ENCODE results near the gene WASF1. TPM values are rescaled to one million over a fixed set of nuclear protein-coding genes. Genes with fewer than 3 reads are reported as not detected.

Gene WASF1
- 8.1 to 13.8 TPM (median 12.4 TPM) in 5 replicates for total RNA-seq (2022; extraction: Qiagen RNA extraction; ENCODE audit: low read depth)

DNA sequence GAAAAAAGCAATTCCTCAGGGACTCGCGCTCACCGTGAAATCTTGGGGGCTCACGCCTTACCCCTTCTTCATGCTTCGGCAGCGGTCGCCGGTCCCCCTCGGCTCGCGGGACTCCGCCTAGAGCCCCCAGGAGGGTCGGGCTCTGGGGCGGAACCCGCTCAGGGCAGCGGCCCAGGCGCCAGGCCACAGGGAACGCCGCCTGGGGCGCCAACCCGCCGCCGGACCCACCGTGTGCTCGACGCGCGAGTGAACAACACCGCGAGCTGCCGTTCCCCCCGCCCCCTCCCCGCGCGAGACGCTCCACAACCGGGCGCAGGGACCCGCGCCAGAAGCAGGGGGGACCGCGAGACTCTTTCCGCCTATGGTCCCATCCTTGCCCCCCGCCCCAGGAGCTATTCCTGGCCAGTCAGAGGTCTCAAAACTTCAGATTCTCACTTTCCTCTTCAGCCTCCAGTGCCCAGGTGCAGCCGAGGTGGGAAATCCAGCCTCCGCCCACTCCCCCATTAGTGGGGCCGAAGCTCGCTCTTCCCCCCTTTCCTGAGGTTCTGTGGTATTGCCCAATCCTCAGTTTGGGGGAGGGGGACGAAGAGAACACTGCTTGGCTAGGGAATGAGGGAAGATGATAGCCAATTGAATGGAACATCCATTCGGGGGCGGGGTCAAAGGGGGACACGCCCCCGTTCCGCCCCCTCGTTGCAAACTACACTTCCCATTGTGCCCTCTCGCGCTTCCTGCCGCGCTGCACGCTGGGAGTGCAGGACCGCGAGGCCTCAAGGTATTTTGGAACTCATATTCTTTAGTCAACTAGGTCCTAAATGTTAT is at the start of gene WASF1:
Gene WASF1, minus strand, starts transcription at position 265 of the 822 bp plus-strand sequence. CDS start 52,069 bp downstream, outside the sequence.

GRCh38 chr6:110180228-110181008 is 948 bp upstream of the WASF1 start, which contains the start of gene CDC40:
TSS of gene CDC40 (plus strand) at chr6:110180427. CDS start at chr6:110180445, 18 bp downstream.

Other genes starting within 250 kb of the WASF1 start
- not detected in 5 replicates for gene GPR6, start 201.4 kb downstream of the WASF1 start, total RNA-seq (2022; extraction: Qiagen RNA extraction; ENCODE audit: low read depth)
- gene CDC40, start 757 bp upstream of the WASF1 start, total RNA-seq (2022; extraction: Qiagen RNA extraction; ENCODE audit: low read depth), result 6.1 to 10.2 TPM (median 9.0 TPM) in 5 replicates
- gene METTL24, start 178.7 kb upstream of the WASF1 start, total RNA-seq (2022; extraction: Qiagen RNA extraction; ENCODE audit: low read depth), result not detected in 5 replicates
- 0.07 to 0.38 TPM in 2 of 5 replicates, not detected in the others for gene DDO, start 235.9 kb upstream of the WASF1 start, total RNA-seq (2022; extraction: Qiagen RNA extraction; ENCODE audit: low read depth)